Psoas muscle (tissue), 8 donors: Measurements from ENCODE around the gene PCSK7. TPM values are rescaled to one million over a fixed set of nuclear protein-coding genes. Genes with fewer than 3 reads are reported as not detected.

Experiments
- ATAC-seq, 4 donors: fragments of 200-7000 bp; cut with Tn5 transposase; one replicate each; pipeline ENCODE4 v1.9.1; 2020; ENCODE audit warnings: moderate library complexity in 3 of 4, mild to moderate bottlenecking in 2 of 4
- DNase-seq, 2 donors: peaks; one replicate each; pipeline ENCODE4 v3.0.0-alpha.2; 2020
- H3K27ac ChIP-seq: fragments of 200-600 bp; one replicate; pipeline ENCODE4 v1.8.0; 2022
- H3K27me3 ChIP-seq, 3 donors: fragments of 200-600 bp in 1 of 3; one replicate each; pipeline versions ENCODE4 v1.6.1 to v1.8.0; 2013 to 2022; ENCODE audit warnings: low read length in 2 of 3, mild to moderate bottlenecking in 2 of 3, moderate library complexity in 1 of 3; ENCODE audit not compliant: insufficient read depth in 3 of 3
- H3K36me3 ChIP-seq, 2 donors: fragments of 200-600 bp in 1 of 2; one replicate each; pipeline versions ENCODE4 v1.6.1 to v1.8.0; 2013 to 2022; ENCODE audit warnings: low read depth in 1 of 2, mild to moderate bottlenecking in 1 of 2, moderate library complexity in 1 of 2; ENCODE audit not compliant: insufficient read depth in 1 of 2
- H3K4me1 ChIP-seq: fragments of 200-600 bp; one replicate; pipeline ENCODE4 v1.8.0; 2022
- H3K4me3 ChIP-seq: fragments of 200-600 bp; one replicate; pipeline ENCODE4 v1.8.0; 2022; ENCODE audit warnings: mild to moderate bottlenecking
- H3K9me3 ChIP-seq: fragments of 200-600 bp; one replicate; pipeline ENCODE4 v1.8.0; 2022
- CTCF ChIP-seq: fragments of 200-600 bp; IDR thresholded peaks from one replicate; pipeline ENCODE4 v1.8.0; 2022; ENCODE audit warnings: antibody characterized with exemption
- WGBS, 3 donors: extraction: QIAGEN DNeasy Blood & Tissue Kit; methylation state at CpG; one replicate each; pipeline versions ENCODE4 v1.1.6 to v1.1.7; 2013; 5-methylcytosine and 5-hydroxymethylcytosine counted together
- intact Hi-C, 2 donors: fragments of 100-400 bp; cut with DNase I; formaldehyde crosslinking; loops; one replicate each; pipeline versions ENCODE4 v1.11.0 to v1.14.2; 2022
- polyA plus RNA-seq, 3 donors: library from polyadenylated mRNA; stranded (reverse); fragments of 200-250 nt; gene quantifications; one replicate each; pipeline ENCODE4 v1.2.3, GENCODE V29; 2013
- total RNA-seq, 4 donors: library from RNA; stranded (reverse); fragmentation: NEBNext Ultra II Directional in 2 of 4; extraction: Animal tissue kit (Norgen Biotek cat#: 25700) in 2 of 4; gene quantifications; one replicate each; pipeline versions ENCODE4 v1.2.1 to v1.2.4, GENCODE V29; 2021 to 2023
- donor health status: healthy with polysubstance abuse.
- donor health status: DM: no; HTN: no; CAD: no; lungs with moderate emphysema.
- donor health status: Bipolar disorder and iron deficiency.
- donor health status: healthy.
- donor health status: DM: yes; HTN: yes; CAD: no.
- donor health status: DM: no; HTN: no; CAD: no.
- donor health status: DM: no; HTN: no; CAD: no.
- donor health status: DM: yes; HTN: yes; CAD: no.

The PCSK7 gene
- total and polyA plus RNA-seq, 7 donors: 9.9 to 23.6 (median 17.5) TPM

- 48 to 66% (median 55%) methylated on average over 12 of the region's 12 CpGs for WGBS, 3 donors
- Histone ChIP-seq H3K27ac (peak overlapping the region; percentile 56), H3K27me3 (no peaks in the 10 kb centered on the region), H3K4me3 (peak overlapping the region; percentile 58), H3K4me1 (no peaks in the 10 kb centered on the region), H3K36me3 (peaks cover 0 to 31% of the 10 kb centered on the region in 2 donors), H3K9me3 (no peaks in the 10 kb centered on the region)
- DNase-seq: no peak
- TF ChIP-seq CTCF: no peak
- no peak for ATAC-seq
- intact Hi-C loops: no loop called here
Measured at GRCh38 chr11:117200813-117201657, 30.8 kb downstream of the PCSK7 start.

- Histone ChIP-seq H3K9me3 (no peaks in the 10 kb centered on the region), H3K36me3 (peaks cover 0 to 35% of the 10 kb centered on the region in 2 donors), H3K27ac (peak overlapping the region; percentile 56), H3K4me1 (no peaks in the 10 kb centered on the region), H3K4me3 (peak overlapping the region; percentile 58), H3K27me3 (no peaks in the 10 kb centered on the region)
- DNase-seq (no peak), ATAC-seq (no peak)
- intact Hi-C loops: no loop called here
- 64 to 68% (median 64%) methylated on average over 13 of the region's 13 CpGs for WGBS, 3 donors
- no peak for TF ChIP-seq CTCF
Measured at GRCh38 chr11:117199916-117200812, 31.7 kb downstream of the PCSK7 start.

- no peaks in the 10 kb centered on the region for H3K4me1 ChIP-seq
- no peaks in the 10 kb centered on the region for H3K9me3 ChIP-seq
- DNase-seq: peak; percentile 71 to 85
- intact Hi-C loops: no loop called here
- no peaks in the 10 kb centered on the region for H3K27me3 ChIP-seq
- WGBS, 3 donors: 29 to 38% (median 31%) methylated on average over 27 to 34 of the region's 34 CpGs
- peak within 1 kb of the TSS; percentile 58 for H3K4me3 ChIP-seq
- no peak for TF ChIP-seq CTCF
- H3K27ac ChIP-seq: peak within 1 kb of the TSS; percentile 56
- peaks cover 0 to 29% of the 10 kb centered on the region in 2 donors for H3K36me3 ChIP-seq
- peak; percentile 18 to 47 (median 32) for ATAC-seq
Measured at GRCh38 chr11:117199053-117199915, 32.6 kb downstream of the PCSK7 start, which contains the start of gene TAGLN. Gene TAGLN, plus strand, starts transcription at chr11:117199370. Its CDS starts 3,644 bp downstream, at chr11:117203014.

GRCh38 chr11:117198613-117199012 is 33.3 kb downstream of the PCSK7 start:
- H3K4me1 ChIP-seq: no peaks in the 10 kb centered on the region
- intact Hi-C loops: no loop called here
- peak overlapping the region; percentile 56 for H3K27ac ChIP-seq
- TF ChIP-seq CTCF: no peak
- ATAC-seq (no peak), DNase-seq (no peak)
- peak overlapping the region; percentile 58 for H3K4me3 ChIP-seq
- no peaks in the 10 kb centered on the region for H3K27me3 ChIP-seq
- peaks cover 0 to 25% of the 10 kb centered on the region in 2 donors for H3K36me3 ChIP-seq
- H3K9me3 ChIP-seq: no peaks in the 10 kb centered on the region
- WGBS, 3 donors: 62 to 72% (median 69%) methylated on average over 4 of the region's 4 CpGs
